ENCODE results near the gene TRAF1. TPM values are rescaled to one million over a fixed set of nuclear protein-coding genes. Genes with fewer than 3 reads are reported as not detected.

Gene TRAF1
- total and polyA plus RNA-seq, 2 donors (not counting 1 experiment from before 2014, with no cell fraction given), result 12.2 to 19.5 TPM

DNA sequence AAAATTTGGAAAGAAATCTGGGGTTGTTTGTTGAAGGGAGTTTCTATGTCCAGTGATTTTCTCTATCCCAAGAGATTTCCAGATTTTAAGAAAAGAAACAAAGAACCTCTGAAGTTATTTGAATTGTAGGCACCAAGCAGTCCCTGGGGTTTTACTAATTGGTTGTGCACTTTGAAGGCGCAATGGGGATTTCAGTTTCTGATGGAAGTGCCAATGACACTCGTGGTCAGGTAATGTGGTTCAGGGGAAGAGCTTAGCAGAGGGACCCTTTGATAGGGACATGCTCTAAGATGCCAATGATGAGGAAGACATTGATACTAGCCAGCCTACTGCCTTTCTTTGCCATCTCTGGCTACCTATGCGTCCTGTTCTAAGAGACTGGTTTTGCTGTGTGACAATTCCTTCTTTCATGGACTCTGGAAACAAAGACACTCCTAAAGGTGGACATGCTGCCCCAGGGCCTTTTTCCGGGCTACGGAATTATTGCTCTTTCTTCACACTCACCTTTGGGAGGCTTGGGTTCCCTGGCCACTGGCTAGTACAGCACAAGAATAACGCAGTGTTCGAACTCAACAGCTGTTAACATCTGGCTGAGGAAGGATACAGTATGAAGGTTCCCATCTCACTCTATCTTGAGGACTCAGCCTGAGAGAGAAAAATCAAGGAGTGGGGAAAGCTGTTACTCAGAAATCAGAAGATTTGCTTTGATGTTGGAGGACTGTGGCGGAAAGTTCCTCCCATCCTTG is 6.9 kb upstream of the TRAF1 start:
- peaks cover 73% of the 10 kb centered on the region for H3K4me1 Mint-ChIP-seq
- Histone ChIP-seq H3K9me3 (ENCODE audit: control extremely low read depth in 1 of 3, control insufficient read depth in 2 of 3, insufficient read depth in 1 of 3, low read length in 2 of 3) (no peaks in the 10 kb centered on the region), H3K4me2 (replicated peaks; ENCODE audit: low read depth, low read length, poor library complexity, severe bottlenecking) (no peak overlapping the region), H3K27me3 (replicated peaks in 1 of 4; ENCODE audit: control extremely low read depth in 1 of 4, control insufficient read depth in 3 of 4, insufficient read depth in 4 of 4, low read length in 3 of 4) (no peaks in the 10 kb centered on the region), H3K4me1 (ENCODE audit: control insufficient read depth in 2 of 2, insufficient read depth in 2 of 2, low read length in 2 of 2) (peaks cover 77 to 80% of the 10 kb centered on the region in 2 donors), H2AFZ (ENCODE audit: insufficient read depth, low read depth, low read length, poor library complexity, severe bottlenecking) (peak overlapping the region; percentile 24), H3K79me2 (ENCODE audit: control insufficient read depth, insufficient read depth, low read length) (no peaks in the 10 kb centered on the region), H3K4me3 (ENCODE audit: control extremely low read depth in 1 of 5, extremely low read depth in 1 of 5, insufficient read depth in 1 of 5, low read depth in 2 of 5, low read length in 4 of 5) (no peak overlapping the region), H3K36me3 (replicated peaks in 1 of 2; ENCODE audit: control extremely low read depth in 1 of 2, control insufficient read depth in 1 of 2, extremely low read depth in 1 of 2, insufficient read depth in 2 of 2, low read length in 1 of 2) (no peaks in the 10 kb centered on the region), H4K20me1 (ENCODE audit: control insufficient read depth, insufficient read depth, low read length, poor library complexity, severe bottlenecking) (no peaks in the 10 kb centered on the region), H3K27ac (ENCODE audit: low read length in 2 of 2) (peak overlapping the region; percentile 97 to 99), H3K9ac (ENCODE audit: low read length) (no peak overlapping the region)
- no peaks in the 10 kb centered on the region for H3K27me3 Mint-ChIP-seq
- 72% methylated on average over 7 of the region's 8 CpGs for WGBS (ENCODE audit: insufficient coverage)
- no peak for DNase-seq
- H3K27ac Mint-ChIP-seq, result peak overlapping the region; percentile 80
- peak overlapping the region; percentile 37 for H3K4me3 Mint-ChIP-seq
- POLR2A ChIA-PET, result no interaction called here
- ATAC-seq (ENCODE audit: low read depth), result no peak
- intact Hi-C loops (cut with micrococcal nuclease), result loop anchor here (2.0 to 5.0 kb wide), 3 partner anchors 13 to 351 kb away; partner anchors contain the start of genes CDK5RAP2 and RAB14
- TF ChIP-seq EZH2 (IDR thresholded peaks at IDR 0.05; ENCODE audit: borderline replicate concordance, insufficient read depth, low read depth, low read length, poor library complexity, severe bottlenecking), result no peak
- TF ChIP-seq, protein P1, sequence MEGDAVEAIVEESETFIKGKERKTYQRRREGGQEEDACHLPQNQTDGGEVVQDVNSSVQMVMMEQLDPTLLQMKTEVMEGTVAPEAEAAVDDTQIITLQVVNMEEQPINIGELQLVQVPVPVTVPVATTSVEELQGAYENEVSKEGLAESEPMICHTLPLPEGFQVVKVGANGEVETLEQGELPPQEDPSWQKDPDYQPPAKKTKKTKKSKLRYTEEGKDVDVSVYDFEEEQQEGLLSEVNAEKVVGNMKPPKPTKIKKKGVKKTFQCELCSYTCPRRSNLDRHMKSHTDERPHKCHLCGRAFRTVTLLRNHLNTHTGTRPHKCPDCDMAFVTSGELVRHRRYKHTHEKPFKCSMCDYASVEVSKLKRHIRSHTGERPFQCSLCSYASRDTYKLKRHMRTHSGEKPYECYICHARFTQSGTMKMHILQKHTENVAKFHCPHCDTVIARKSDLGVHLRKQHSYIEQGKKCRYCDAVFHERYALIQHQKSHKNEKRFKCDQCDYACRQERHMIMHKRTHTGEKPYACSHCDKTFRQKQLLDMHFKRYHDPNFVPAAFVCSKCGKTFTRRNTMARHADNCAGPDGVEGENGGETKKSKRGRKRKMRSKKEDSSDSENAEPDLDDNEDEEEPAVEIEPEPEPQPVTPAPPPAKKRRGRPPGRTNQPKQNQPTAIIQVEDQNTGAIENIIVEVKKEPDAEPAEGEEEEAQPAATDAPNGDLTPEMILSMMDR (IDR thresholded peaks at IDR 0.05), result no peak
- H3K9me3 Mint-ChIP-seq (ENCODE audit: insufficient read depth), result no peaks in the 10 kb centered on the region
- CTCF ChIA-PET, result interaction anchor here (0.7 to 9.6 kb wide), 7 partner anchors 9 to 66 kb away, joined by 3 to 102 read pairs (median 5); partner anchors contain the start of gene PHF19

Measured in B cell (primary cell).